H9 (cell line): ENCODE data around the gene SLC38A5. TPM values are rescaled to one million over a fixed set of nuclear protein-coding genes. Genes with fewer than 3 reads are reported as not detected.

ENCODE experiments used
- DNase-seq: peaks from one replicate; pipeline ENCODE4 v3.0.0-alpha.2; 2017
- H2AFZ ChIP-seq: one replicate; pipeline ENCODE4 v1.6.1; 2013; ENCODE audit warnings: mild to moderate bottlenecking, low read length, control low read depth, moderate library complexity
- H2AK5ac ChIP-seq: 2 replicates; pipeline ENCODE4 v1.6.1; 2013; ENCODE audit warnings: low read length, control low read depth, mixed read lengths; ENCODE audit not compliant: insufficient read length
- H2BK120ac ChIP-seq: one replicate; pipeline ENCODE4 v1.6.1; 2013; ENCODE audit warnings: low read depth, mild to moderate bottlenecking, low read length, control low read depth, inconsistent platforms; ENCODE audit not compliant: poor library complexity, severe bottlenecking
- H2BK12ac ChIP-seq: 2 replicates; pipeline ENCODE4 v1.6.1; 2013; ENCODE audit warnings: low read length, control low read depth, mixed read lengths, low read depth; ENCODE audit not compliant: insufficient read length
- H2BK15ac ChIP-seq: 2 replicates; pipeline ENCODE4 v1.6.1; 2013; ENCODE audit warnings: low read depth, low read length, control low read depth
- H2BK20ac ChIP-seq: one replicate; pipeline ENCODE4 v1.6.1; 2013; ENCODE audit warnings: low read depth, mild to moderate bottlenecking, low read length, control low read depth, inconsistent platforms; ENCODE audit not compliant: poor library complexity, severe bottlenecking
- H2BK5ac ChIP-seq: 2 replicates; pipeline ENCODE4 v1.6.1; 2013; ENCODE audit warnings: low read length, control low read depth, mixed read lengths; ENCODE audit not compliant: insufficient read length
- H3K14ac ChIP-seq: 2 replicates; pipeline ENCODE4 v1.6.1; 2013; ENCODE audit warnings: low read length, control low read depth; ENCODE audit not compliant: insufficient read depth
- H3K18ac ChIP-seq: 2 replicates; pipeline ENCODE4 v1.6.1; 2013; ENCODE audit warnings: low read depth, mild to moderate bottlenecking, mixed read lengths, low read length, control low read depth; ENCODE audit not compliant: insufficient read length
- H3K23ac ChIP-seq: 2 replicates; pipeline ENCODE4 v1.6.1; 2013; ENCODE audit warnings: low read length, control low read depth, mixed read lengths, low read depth; ENCODE audit not compliant: insufficient read length
- H3K23me2 ChIP-seq: 2 replicates; pipeline ENCODE4 v1.6.1; 2013; ENCODE audit warnings: low read depth, mild to moderate bottlenecking, mixed read lengths, low read length, control low read depth; ENCODE audit not compliant: insufficient read length, poor library complexity, severe bottlenecking
- H3K27ac ChIP-seq: 2 replicates; pipeline ENCODE4 v1.5.1; 2013; ENCODE audit warnings: low read length, control low read depth, mixed read lengths, low read depth; ENCODE audit not compliant: insufficient read length
- H3K27me3 ChIP-seq: 2 replicates; pipeline ENCODE4 v1.6.1; 2013; ENCODE audit warnings: low read length, control low read depth, inconsistent platforms; ENCODE audit not compliant: insufficient read depth
- H3K4ac ChIP-seq: 2 replicates; pipeline ENCODE4 v1.6.1; 2013; ENCODE audit warnings: low read depth, mild to moderate bottlenecking, control low read depth, inconsistent platforms, low read length, moderate library complexity
- H3K4me1 ChIP-seq: 2 replicates; pipeline ENCODE4 v1.6.1; 2013; ENCODE audit warnings: low read length, control low read depth, inconsistent platforms; ENCODE audit not compliant: insufficient read depth
- H3K4me2 ChIP-seq: 2 replicates; pipeline ENCODE4 v1.6.1; 2013; ENCODE audit warnings: low read length, control low read depth, mixed read lengths; ENCODE audit not compliant: insufficient read length, insufficient read depth
- H3K56ac ChIP-seq: 2 replicates; pipeline ENCODE4 v1.6.1; 2013; ENCODE audit warnings: low read depth, mild to moderate bottlenecking, mixed read lengths, low read length, control low read depth; ENCODE audit not compliant: insufficient read length
- H3K79me1 ChIP-seq: 2 replicates; pipeline ENCODE4 v1.6.1; 2013; ENCODE audit warnings: low read depth, mild to moderate bottlenecking, moderate library complexity, low read length, control low read depth, inconsistent platforms; ENCODE audit not compliant: insufficient read depth, poor library complexity, severe bottlenecking
- H3K79me2 ChIP-seq: 2 replicates; pipeline ENCODE4 v1.6.1; 2013; ENCODE audit warnings: low read length, control low read depth, inconsistent platforms; ENCODE audit not compliant: insufficient read depth
- H3K9ac ChIP-seq: 2 replicates; pipeline ENCODE4 v1.6.1; 2013; ENCODE audit warnings: low read length, control low read depth, mixed read lengths; ENCODE audit not compliant: insufficient read length; ENCODE audit errors: extremely low read depth
- H3K9me3 ChIP-seq: one replicate; pipeline ENCODE4 v1.6.1; 2013; ENCODE audit warnings: low read depth, low read length, inconsistent platforms; ENCODE audit not compliant: control insufficient read depth
- H3T11ph ChIP-seq: one replicate; pipeline ENCODE4 v1.6.1; 2013; ENCODE audit warnings: mild to moderate bottlenecking, low read length, control low read depth, inconsistent platforms
- H4K20me1 ChIP-seq: one replicate; pipeline ENCODE4 v1.6.1; 2013; ENCODE audit not compliant: control insufficient read depth, insufficient read length, insufficient read depth
- H4K5ac ChIP-seq: 2 replicates; pipeline ENCODE4 v1.6.1; 2013; ENCODE audit warnings: low read depth, mild to moderate bottlenecking, mixed read lengths, low read length, control low read depth; ENCODE audit not compliant: insufficient read length
- H4K8ac ChIP-seq: replicated peaks from 2 replicates; pipeline ENCODE4 v1.6.1; 2013; ENCODE audit warnings: low read length, control low read depth, mixed read lengths, low read depth; ENCODE audit not compliant: insufficient read length
- H4K91ac ChIP-seq: 2 replicates; pipeline ENCODE4 v1.6.1; 2013; ENCODE audit warnings: low read depth, mild to moderate bottlenecking, moderate library complexity, mixed read lengths, low read length, control low read depth; ENCODE audit not compliant: insufficient read length
- H3K27ac Mint-ChIP-seq, 3 experiments: 2 replicates in 2 of 3; 3 replicates in 1 of 3; pipeline ENCODE4 v1.8.0; 2020 to 2021; ENCODE audit warnings: mixed read lengths in 3 of 3, mild to moderate bottlenecking in 1 of 3, moderate library complexity in 1 of 3
- H3K27me3 Mint-ChIP-seq: 2 replicates; pipeline ENCODE4 v1.8.0; 2021; ENCODE audit warnings: low read depth, mild to moderate bottlenecking, moderate library complexity, mixed read lengths
- H3K36me3 Mint-ChIP-seq, 3 experiments: 2 replicates in 2 of 3; 3 replicates in 1 of 3; pipeline ENCODE4 v1.8.0; 2020 to 2021; ENCODE audit warnings: low read depth in 3 of 3, mixed read lengths in 3 of 3; ENCODE audit not compliant: insufficient read depth in 1 of 3
- H3K4me1 Mint-ChIP-seq, 2 experiments: 2 replicates each; pipeline ENCODE4 v1.8.0; 2020; ENCODE audit warnings: mixed read lengths in 2 of 2
- H3K4me3 Mint-ChIP-seq, 2 experiments: 2 replicates in 1 of 2; 3 replicates in 1 of 2; pipeline ENCODE4 v1.8.0; 2020 to 2021; ENCODE audit warnings: mild to moderate bottlenecking in 2 of 2, mixed read lengths in 2 of 2, moderate library complexity in 1 of 2
- H3K9me3 Mint-ChIP-seq, 2 experiments: 2 replicates in 1 of 2; 3 replicates in 1 of 2; pipeline ENCODE4 v1.8.0; 2020; ENCODE audit warnings: mild to moderate bottlenecking in 2 of 2, mixed read lengths in 2 of 2, moderate library complexity in 1 of 2
- CTCF ChIP-seq: fragments of 200-600 bp; sonication (generic); conservative IDR thresholded peaks from 3 replicates; pipeline ENCODE4 v1.8.0; 2021; ENCODE audit warnings: antibody characterized with exemption, mild to moderate bottlenecking
- WGBS: extraction: QIAGEN DNeasy Blood & Tissue Kit; methylation state at CpG from one replicate; pipeline ENCODE4 v1.1.7; 2013; ENCODE audit warnings: missing lambda C conversion rate, low lambda C conversion rate, mixed read lengths; ENCODE audit not compliant: insufficient read length; ENCODE audit errors: extremely low coverage; 5-methylcytosine and 5-hydroxymethylcytosine counted together
- total RNA-seq: library from RNA; stranded (reverse); gene quantifications from 2 replicates; pipeline ENCODE4 v1.2.1, GENCODE V29; 2021

The SLC38A5 gene
- total RNA-seq, 1 experiment from 2014 or later, result 28.3 TPM

GRCh38 chrX:48515842-48516241 lies 45.8 kb upstream of the SLC38A5 start:
- Histone ChIP-seq H3K23ac (no peak overlapping the region), H3K9ac (no peak overlapping the region), H3T11ph (no peak overlapping the region), H2BK120ac (no peak overlapping the region), H3K79me1 (no peaks in the 10 kb centered on the region), H3K18ac (no peak overlapping the region), H3K79me2 (no peaks in the 10 kb centered on the region), H3K27ac (no peak overlapping the region), H3K14ac (no peak overlapping the region), H3K56ac (no peak overlapping the region), H3K27me3 (no peaks in the 10 kb centered on the region), H3K23me2 (no peaks in the 10 kb centered on the region), H2BK20ac (no peak overlapping the region), H3K9me3 (peaks cover 41% of the 10 kb centered on the region), H4K5ac (no peak overlapping the region), H2BK12ac (no peak overlapping the region), H4K91ac (no peak overlapping the region), H2AFZ (no peak overlapping the region), H3K4me2 (no peak overlapping the region), H2BK5ac (no peak overlapping the region), H4K8ac (no peak overlapping the region), H4K20me1 (no peaks in the 10 kb centered on the region), H2AK5ac (no peak overlapping the region), H3K4ac (no peak overlapping the region), H3K4me1 (no peaks in the 10 kb centered on the region), H2BK15ac (no peak overlapping the region)
- WGBS, result no CpG with 5 or more reads among the region's 10 CpGs
- Mint-ChIP-seq H3K4me1 (peaks cover 2 to 4% of the 10 kb centered on the region in 2 experiments; a peak in 3 of 4 replicates), H3K9me3 (peaks cover 58 to 80% of the 10 kb centered on the region in 2 experiments), H3K27ac (no peak overlapping the region), H3K27me3 (peaks cover 2% of the 10 kb centered on the region), H3K36me3 (peaks cover 20 to 28% (median 25%) of the 10 kb centered on the region in 3 experiments; a peak in 6 of 7 replicates), H3K4me3 (no peak overlapping the region)
- no peak for TF ChIP-seq CTCF
- no peak for DNase-seq
